ENCODE measurements around the gene PIEZO2.
"Not testable (repeated sequence)": the region's sequence is repeated elsewhere in the genome, so short reads cannot be mapped to it uniquely, and the experiment has no call there.

PIEZO2 gene

GRCh38 chr18:10924290-10924689, 225.1 kb downstream of the PIEZO2 start:
- no peak for DNase-seq

DNA sequence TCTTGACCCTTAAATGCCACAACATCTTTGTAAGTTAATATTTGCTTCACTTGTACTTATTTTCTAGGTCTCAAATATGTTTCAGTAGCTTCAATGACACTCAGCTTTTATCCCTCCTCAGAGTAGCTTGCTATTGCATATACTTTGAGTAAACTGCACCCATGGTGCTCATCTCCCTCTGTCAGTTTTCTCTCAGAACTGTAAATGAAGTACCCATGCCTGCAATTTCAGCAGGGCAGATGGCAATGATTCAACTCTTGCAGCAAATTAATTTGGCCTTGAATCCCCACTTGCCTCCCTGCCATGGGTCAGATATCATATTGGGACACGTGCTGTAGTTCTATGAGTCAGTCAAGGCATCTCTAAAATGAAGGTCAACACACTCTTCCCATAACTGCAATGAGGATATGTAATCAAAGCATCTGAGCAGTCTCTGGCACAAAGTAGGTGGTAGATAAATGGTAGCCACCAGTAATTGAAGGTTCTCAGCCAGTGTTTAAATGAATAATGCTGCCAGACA, 225.8 kb downstream of the PIEZO2 start:
- DNase-seq: no peak

DNA sequence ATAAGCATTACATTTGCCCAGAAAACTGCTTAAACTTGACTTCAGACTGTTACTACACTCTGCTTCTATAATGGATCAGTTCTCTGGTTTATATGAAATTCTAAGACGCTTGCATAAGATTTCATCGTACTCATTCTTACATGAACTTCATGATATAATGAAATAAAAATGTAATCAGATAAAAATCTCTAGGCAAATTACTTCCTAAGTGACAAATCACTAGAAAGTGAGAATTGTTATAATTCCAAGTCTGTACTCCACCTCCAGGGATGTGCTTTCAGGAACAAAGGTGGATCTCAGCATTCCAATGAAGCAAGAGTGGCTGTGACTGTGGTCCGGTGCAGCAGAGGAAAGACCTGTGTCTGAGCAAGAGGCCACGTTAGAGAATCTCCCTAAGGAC, 226.2 kb downstream of the PIEZO2 start:
- DNase-seq: no peak

DNA sequence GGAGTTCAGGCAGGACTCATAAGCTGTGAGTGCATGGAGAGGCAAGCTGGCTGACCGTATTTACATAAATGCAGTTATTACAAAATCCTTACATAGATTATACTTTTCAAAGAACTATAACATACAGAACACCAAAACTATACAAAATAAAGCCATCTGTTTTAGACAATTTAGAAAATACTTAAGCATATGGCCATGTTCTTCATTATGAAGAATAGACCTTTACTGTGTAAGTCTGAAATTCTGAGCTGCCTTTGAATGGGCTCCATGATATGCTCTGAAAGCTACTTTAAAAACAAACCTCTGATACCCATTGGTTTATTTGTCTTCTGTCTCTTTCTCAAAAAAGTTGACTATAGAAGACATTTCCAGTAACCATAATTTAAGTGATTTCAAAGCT, 226.7 kb downstream of the PIEZO2 start:
- not testable (repeated sequence) for DNase-seq

DNA sequence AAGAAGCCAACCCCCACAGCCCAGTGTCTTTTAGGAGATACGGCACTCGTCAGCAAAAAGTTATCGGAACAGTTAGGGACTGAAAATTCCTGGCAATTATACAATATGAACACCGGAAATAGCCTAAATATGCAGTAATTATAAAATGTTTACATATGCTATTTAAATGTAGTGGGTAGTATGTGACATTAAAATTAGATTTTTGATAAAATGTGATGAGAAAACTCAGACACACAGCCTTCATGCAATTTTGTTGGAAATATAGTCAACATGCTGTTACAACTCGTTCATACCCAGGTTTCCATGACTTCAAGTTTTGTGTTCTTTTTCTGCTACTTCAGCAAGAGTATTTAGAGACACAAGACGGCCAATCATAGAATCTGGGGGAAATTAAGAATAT, 229.1 kb downstream of the PIEZO2 start:
- DNase-seq: not testable (repeated sequence)

- DNase-seq: no peak
Observed at GRCh38 chr18:10919851-10920250, 229.5 kb downstream of the PIEZO2 start.

- no peak for DNase-seq
Observed at GRCh38 chr18:10916865-10917264, 232.5 kb downstream of the PIEZO2 start.

GRCh38 chr18:10916387-10916786, 233.0 kb downstream of the PIEZO2 start:
- no peak for DNase-seq

DNA sequence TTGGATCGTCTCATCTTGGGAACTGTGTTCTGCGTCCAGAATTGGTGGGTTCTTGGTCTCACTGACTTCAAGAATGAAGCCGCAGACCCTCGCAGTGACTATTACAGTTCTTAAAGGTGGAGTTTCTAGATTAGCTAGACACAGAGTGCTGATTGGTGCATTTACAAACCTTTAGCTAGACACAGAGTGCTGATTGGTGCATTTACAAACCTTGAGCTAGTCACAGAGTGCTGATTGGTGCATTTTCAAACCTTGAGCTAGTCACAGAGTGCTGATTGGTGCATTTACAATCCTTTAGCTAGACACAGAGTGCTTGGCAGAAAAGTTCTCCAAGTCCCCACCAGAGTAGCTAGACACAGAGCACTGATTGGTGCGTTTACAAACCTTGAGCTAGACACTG, 233.6 kb downstream of the PIEZO2 start:
- not testable (repeated sequence) for DNase-seq

GRCh38 chr18:10914610-10915009, 234.8 kb downstream of the PIEZO2 start:
- DNase-seq: not testable (repeated sequence)

GRCh38 chr18:10913919-10914318, 235.4 kb downstream of the PIEZO2 start:
- no peak for DNase-seq

DNA sequence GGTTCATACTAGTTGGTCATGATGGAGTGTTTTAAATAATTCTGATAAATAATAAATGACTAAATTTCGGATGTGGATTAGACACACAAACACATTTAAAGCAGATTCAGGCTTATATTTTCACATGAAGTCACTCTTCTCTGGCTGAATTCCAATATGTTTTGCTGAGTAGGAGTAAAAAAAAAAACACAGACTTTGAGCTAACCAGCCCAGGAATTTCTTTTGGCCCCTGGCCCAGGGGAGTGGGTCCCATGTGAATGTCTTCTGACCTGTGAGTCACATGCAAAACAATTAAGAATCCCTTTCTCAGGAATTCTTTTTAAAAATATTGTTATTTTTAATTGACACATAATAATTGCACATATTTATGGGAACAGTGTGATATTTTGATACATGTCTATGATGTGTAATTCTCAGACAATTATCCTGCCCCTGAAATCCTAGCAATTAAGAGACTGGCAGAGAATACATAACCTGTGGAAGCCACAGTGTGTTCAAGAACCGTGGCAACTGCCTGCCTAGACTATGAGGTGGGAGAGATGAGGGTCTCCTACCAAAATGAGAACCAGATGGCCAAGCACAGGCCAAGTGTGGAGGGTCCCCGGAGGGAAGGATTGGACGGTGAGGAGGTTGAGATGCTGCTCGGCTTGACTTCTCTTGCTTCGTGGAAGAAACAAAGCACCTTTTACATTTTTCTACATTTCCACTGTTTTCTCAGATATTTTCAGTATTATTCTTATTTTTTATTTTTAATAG, 236.4 kb downstream of the PIEZO2 start:
- DNase-seq: no peak

DNA sequence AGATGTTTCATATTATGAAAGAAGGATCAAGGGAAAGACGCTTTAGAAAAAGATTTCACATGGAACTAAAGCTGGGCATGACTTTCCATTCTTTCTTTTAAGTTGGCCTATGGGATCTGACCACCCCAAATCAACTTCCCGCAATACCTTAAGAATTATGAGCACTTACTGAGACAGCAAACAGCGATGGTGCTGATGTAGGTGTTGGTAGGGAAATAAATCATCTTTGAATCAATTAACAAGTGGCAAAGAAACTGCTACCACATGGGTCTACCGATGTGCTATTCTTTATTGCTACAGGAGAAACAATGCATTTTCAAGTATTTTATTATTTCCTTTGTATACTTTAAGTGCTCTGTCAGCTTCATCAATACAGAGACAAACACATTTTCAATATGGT, 239.6 kb downstream of the PIEZO2 start:
- no peak for DNase-seq

GRCh38 chr18:10908760-10909159, 240.6 kb downstream of the PIEZO2 start:
- no peak for DNase-seq

- DNase-seq: no peak
Observed at GRCh38 chr18:10907749-10908148, 241.6 kb downstream of the PIEZO2 start.

GRCh38 chr18:10901329-10901728, 248.0 kb downstream of the PIEZO2 start:
- DNase-seq: no peak

GRCh38 chr18:10900435-10900834, 248.9 kb downstream of the PIEZO2 start:
- DNase-seq: no peak

DNA sequence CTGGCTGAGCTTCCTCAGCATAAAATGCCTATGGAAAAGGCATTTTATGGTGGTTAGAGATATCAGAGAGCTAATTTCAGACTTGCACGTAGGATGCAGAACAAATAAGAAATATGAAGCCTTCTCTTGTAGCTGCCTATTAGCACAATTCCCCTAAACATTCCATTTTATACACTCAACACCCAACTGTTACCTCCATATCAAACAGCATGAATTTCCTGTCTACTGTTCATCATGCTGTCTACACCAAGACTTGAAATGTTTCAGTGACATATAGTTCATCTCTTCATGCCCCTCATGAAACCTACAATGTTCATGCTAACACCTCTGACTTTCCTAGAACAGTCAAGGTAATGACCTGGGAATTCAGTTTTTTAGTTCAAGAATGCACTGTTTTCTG, 249.9 kb downstream of the PIEZO2 start:
- DNase-seq: no peak

- DNase-seq: no peak
Observed at GRCh38 chr18:10898417-10898974, 250.9 kb downstream of the PIEZO2 start.

DNA sequence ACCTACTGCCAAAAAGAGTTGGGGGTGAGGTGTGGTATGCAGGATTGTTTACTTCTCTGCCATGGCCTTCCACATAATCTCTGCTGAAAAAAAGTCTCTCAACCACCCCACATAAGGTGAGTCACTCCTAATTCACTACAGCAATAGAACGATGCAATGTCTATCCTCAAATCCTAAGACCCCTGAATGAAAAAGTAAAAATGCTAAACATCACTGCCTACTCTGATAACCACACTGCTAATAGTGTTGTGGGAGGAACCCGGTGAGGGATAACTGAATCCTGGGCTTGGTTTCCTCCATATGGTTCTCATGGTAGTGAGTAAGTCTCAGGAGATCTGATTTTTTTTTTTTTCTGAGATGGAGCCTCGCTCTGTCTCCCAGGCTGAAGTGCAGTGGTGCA, 252.5 kb downstream of the PIEZO2 start:
- no peak for DNase-seq

DNA sequence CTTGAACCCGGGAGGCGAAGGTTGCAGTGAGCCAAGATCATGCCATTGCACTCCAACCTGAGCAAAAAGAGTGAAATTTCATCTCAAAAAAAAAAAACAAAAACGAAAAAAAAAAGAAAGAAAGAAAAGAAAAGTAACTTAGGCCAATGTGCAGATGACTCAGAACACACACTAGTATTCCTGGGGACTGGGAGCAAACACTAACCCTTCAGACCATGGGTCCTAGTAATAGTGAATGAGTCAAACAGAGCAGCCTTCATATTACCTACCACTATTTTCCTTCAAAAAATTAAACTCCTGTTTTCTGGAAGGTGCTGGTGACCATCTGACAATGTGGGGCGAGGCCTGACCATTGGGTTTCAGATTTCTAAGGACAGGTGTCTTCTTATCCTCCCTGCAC, 253.4 kb downstream of the PIEZO2 start:
- no peak for DNase-seq

DNA sequence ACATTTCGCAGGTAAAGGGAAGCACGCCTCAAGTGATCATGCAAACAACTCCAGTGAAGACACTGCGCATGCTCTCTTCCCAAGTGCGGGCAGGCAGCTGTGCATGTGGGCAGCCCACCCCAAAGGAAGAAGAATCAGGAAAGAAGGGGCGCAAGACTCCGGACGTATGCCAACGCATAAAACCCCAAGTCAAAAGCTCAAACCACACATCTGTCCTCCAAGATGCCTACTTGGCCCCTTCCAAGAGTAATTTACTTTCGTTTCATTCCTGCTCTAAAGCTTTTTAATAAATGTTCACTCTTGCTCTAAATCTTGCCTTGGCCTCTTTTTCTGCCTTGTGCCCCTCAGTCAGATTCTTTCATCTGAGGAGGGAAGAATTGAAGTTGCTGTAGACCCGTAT, 254.9 kb downstream of the PIEZO2 start:
- DNase-seq: no peak

DNA sequence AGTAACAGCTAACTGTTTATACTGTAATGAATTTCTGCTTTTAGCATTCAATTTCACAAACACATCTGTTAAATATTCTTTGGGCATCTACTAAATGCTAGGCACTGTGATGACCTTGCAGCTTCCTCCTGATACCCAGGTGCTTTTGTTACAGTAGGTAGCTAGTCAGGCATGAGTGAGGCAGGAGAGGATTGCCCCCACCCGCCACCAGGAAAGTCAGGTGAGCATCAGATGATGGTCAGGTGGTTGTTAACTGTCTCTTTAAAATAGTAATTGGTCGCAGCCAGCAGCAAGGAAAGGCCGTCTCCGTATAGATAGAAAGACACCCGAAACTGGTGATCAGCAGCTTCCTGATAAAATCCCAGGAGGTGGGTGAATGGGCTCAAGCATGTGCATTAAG, 255.6 kb downstream of the PIEZO2 start:
- DNase-seq: no peak

DNA sequence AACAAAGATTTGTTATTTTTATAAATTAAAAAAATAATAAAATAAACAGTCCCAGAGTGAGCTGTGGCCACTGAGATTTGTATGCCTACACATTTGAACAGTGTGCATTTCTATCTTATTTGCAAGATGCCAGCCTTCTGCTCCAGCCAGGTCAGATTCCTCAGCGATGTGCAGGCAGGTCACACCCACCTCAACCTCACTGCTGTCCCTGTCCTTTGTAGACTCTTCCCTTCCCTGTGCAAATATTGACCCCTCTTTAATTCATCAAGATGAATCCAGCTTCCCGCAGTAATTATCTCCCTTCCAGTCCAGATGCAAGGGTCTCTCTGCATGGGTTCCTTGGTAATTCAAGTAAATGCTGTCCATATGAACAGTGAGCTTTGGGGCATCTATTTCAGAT, 256.2 kb downstream of the PIEZO2 start:
- no peak for DNase-seq
